CD4-positive, alpha-beta T cell treated with Interleukin-4 for 4 hours (primary cell): ENCODE data around the gene EPHA6.

Experiments
- DNase-seq: peaks from one replicate; pipeline ENCODE4 v3.0.0-alpha.2; 2020

The EPHA6 gene

DNA sequence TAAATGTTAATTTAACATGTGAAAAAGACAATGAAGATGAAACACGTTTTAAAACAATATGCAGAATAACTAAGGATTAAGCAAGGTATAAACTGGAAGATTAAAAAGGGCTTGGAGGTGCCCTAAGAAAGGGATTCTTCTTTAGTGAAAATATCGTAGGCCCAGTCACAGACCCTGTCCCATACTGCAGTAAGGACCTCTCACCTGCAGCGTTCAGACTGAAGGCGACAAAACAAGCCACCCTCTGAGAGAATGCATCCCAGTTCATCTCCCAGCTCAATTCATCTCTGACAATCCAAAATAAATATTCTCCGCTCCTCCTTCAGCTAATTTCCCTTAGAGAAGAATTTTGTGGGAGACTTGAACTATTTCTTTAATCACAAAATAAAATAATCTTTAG is 847.9 kb downstream of the EPHA6 start:
- DNase-seq = no peak

DNA sequence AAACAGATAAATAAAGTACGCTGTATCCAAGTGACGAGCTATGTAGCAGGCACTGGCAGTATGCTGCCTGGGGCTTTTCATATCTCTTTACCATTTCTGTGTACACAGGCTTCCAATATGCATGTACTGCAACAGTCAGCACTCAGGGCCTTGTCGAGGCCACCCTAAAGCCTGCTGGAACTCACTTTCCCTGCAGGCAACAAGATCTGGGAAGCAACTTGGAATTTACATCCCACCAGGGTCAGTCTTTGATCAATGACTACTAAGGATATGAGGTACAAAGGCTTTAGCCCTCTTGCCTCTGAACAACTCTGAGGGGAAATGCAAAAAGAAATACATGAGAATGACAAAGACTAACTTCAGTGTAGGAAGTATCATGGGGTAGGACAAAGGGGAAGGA is 848.4 kb downstream of the EPHA6 start:
- no peak for DNase-seq

DNA sequence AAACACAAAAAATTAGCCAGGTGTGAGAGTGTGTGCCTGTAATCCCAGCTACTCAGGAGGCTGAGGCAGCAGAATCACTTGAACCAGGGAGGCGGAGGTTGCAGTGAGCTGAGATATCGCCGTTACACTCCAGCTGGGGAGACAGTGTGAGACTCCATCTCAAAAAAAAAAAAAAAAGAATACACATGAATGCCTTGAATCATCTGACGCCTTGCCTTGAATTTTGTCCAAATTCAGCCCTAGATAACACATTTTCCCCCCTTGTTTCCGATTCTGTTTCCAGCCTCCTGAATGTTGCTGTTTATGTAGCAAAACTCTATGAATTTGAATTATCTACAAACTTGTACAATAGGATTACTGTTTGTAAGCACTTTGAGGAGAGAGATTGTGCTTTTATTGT is 851.5 kb downstream of the EPHA6 start:
- DNase-seq = no peak

DNA sequence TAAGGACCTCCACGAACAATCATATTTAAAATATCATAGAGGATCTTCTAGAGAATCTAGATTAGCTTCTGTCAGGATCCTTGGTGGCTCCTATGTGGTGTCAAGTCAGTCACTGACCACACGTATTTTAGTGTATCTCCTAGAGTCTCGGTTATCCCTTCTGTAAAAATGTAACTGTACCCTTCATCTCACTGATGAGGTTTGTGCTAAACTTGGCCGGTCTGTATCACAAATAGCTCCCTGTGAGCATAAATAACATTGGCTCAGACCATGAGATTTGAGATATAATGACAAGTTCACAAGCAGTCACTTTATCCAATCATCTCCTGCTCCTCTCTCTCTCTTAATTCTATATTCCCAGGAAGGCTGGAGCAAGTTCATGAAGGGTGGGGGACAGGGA is 856.6 kb downstream of the EPHA6 start:
- DNase-seq = no peak

DNA sequence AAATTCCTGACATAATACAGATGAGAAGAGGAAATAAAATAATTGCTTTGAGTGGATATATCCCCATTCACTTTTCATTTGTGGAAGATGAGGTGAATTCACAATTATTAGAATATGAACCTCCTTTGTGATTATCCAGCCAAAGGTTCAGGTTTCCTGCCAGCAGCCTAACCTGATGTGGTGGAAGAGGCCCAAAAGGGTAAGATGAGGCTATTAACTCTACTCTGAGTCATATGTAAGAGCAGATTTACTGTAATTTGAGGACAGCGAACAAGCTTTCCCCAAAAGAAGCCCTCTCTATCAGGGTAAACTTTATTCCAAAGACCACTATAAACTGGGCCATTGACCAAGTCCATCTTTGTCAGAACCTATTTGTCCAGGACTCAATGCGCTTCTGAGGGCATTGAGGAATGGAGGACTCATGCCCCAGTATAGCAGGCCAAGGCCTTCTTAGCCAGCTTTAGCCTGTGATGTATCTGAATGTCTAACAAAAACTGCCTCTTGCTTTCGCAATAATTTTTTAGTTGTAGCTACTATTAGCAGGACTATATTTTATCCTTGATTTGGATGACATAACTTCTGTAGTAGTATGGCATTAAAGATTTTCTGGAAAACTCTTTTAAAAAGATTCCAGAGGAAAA is 859.1 kb downstream of the EPHA6 start:
- no peak for DNase-seq

DNA sequence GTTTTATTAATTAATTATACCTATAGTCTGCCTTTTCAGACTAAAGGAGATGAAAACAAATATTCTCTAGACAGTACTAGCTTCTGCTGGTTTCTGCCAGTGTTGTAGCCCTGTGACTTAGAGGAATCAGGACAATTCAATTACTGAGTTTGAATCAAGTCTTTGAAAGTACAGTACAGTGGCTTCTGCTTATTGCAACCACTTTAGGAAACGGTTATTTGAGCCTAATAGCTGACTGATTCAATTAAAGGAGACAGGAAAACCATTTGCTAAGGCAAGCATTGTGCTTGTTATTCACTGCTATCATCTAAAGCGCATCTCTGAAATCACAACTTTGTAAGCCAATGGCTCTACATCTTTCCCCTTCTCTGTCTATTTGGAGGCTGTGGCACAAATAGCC is 860.1 kb downstream of the EPHA6 start:
- DNase-seq = no peak

DNA sequence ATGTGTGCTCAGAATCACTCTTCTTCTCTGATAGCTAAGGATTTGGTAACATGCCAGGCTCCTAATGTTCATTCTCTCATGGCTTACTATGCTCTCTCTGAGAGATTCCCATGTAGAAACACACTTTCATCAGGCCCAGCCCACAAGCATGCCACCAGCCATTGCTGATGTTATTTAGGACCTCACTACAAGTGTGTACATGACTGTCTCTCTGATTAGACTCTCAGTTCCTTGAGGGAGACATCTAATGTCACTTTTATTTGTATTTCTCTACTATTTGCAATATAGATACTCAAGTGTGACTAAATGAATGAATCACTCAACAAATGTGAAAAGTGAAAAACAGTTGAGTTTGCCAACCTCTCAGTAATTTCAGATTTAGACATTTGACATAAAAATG is 865.8 kb downstream of the EPHA6 start:
- no peak for DNase-seq

DNA sequence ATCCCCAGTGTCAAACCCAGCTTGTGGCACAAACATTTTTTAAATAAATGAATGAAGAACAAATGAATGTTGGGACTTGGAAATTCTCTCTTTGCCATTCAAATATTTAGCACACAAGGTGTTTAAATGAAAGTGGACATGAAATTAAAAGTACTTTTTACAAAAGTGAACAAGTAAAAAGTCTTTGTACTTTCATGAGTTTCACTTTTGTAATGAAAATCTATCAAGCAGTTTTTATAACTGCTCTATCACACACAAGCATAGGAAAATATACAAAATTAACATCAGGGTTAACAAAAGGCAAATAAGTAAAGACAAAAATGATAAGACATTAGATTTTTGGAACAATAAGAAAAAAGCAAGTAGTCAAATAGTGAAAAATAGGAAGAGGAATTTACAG is 866.3 kb downstream of the EPHA6 start:
- no peak for DNase-seq

DNA sequence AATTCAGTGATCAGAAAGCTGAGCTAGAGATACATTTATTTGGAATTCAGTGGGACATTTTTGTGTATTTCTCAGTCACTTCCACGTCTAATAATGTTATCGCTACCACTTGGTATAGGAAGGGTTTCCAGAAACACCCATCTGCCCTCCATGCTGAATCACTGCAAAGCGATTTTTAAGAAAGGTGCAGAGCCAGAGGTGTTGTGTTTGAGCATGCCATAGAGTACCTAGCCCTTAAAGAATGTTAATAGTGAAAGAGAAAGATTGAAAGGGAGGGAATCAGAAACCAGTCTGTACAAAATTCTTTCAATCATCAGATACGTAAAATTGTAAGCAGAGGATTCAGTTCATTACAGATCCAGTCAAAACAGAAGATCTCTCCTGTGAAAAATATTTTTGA is 870.1 kb downstream of the EPHA6 start:
- DNase-seq = no peak

DNA sequence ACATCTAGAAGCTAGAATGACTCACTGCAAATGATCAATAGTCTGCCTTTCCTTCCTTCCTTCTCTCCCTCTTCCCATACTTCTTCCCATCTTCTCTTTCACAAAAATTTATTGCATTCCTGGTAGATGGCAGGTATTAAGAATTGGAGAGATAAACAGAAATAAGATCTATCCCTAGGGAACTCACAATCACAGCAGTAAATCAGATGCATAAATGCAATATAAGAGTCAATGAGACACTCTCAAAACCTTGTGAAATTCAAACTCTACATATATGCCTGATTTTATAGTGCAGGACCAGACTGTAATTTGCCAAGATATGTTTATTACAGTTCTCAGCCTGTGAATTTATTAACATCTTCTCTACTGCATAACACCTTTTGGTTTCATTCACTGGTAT is 871.9 kb downstream of the EPHA6 start:
- no peak for DNase-seq

DNA sequence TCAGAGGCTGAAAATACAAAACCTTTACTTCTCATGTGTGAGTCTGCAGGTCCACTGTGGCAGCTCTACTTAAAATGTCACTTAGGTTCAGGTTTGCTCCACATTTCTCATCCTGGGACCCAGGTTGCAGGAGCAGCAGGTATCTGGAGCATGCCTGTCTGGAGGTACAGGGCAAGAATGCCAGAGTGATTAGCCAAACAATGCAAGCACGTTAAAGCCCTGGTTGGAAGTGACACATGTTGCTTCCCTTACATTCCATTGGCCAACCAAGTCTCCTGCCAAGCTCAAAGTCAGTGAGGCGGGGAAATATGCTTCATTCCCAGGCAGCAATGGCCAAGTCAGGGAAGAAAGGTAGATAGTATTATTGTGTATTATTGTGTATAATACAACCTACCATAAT is 873.3 kb downstream of the EPHA6 start:
- DNase-seq = no peak

DNA sequence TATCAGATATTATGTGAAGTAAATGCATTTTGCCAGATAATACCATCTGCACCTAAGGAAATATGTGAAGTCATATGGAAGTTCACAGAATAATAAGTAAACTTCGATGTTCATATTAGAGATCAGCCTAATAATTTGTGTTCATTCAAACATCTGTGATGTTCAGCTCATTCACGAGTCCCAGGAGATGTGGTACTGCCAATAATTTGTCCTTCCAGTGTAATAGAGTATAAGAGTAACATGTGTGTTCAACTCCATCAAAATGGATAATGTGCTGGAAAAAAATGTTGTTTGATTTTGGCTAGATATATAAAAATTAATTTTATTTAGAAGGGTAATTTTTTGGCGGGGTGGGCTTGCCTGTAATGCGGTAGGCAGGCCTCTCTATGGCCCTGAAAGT is 874.7 kb downstream of the EPHA6 start:
- no peak for DNase-seq

DNA sequence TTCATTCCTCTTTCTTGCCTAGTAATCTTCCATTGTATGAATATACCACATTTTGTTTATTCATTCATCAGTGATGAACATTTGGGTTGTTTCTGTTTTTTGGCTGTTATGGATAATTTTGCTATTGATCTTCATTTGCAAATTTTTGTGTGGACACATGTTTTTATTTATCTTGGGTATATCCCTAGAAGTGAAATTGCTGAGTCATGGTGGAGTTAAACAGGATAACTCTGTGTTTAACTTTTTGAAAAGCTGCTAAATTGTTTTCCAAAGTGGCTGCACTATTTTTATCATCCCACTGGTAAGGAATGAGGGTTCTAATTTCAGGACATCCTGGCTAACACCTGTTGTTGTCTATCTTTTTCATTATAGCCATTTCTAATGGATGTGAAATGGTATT is 875.6 kb downstream of the EPHA6 start:
- no peak for DNase-seq

DNA sequence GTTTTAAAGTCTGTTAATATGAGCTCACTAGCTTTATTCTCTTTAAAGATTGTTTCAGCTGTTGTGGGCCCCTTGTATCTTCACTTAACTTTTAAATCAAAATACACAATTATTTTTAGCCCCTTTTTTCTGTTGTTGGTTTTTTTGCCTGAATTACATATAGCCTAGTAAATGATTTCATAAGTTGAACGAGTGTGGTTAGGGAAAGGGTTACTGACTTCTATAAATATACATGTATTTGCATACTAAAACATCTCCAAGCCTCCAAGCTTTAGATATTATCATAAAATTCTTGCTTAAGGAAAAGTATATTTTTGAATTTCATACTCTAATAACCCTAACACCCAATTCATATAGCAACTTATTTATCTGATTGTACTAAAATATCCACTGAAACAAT is 877.0 kb downstream of the EPHA6 start:
- no peak for DNase-seq

DNA sequence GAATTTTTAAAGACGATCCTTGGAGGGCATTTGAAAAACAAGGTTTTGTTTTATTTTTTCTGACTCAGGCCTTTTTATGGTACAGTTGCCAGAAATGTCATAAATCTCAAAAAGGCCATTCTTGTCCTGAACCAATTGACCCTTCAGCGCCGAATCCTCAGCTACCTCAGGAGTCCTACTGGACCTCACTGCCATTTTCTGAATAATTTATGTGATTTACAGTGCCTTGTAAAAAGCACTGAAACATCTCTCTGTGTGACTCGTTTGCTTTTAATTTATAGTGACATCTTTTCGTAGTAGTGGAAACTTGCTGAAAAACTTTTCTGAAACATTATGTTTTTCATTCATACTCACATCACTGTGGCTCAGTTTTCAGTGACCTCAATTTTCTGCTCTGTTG is 878.0 kb downstream of the EPHA6 start:
- no peak for DNase-seq

DNA sequence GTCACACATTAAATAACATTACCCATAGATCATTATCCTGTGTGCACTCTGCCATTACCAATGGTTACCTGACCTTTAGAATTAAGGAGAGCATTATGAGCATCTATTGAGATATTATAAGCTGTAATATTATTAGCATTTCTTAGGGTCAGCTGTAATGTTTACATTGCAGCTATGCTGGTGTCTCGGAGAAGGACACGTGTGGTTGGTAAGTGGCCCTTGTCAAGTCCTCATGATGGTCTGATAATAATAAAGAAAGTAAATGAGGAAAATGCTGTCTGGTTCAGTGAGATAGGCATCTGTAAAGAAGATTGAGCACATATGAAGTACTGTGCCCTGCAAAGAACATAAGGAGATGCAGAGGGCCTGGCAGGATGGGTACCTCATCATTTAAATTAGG is 878.4 kb downstream of the EPHA6 start:
- DNase-seq = no peak

DNA sequence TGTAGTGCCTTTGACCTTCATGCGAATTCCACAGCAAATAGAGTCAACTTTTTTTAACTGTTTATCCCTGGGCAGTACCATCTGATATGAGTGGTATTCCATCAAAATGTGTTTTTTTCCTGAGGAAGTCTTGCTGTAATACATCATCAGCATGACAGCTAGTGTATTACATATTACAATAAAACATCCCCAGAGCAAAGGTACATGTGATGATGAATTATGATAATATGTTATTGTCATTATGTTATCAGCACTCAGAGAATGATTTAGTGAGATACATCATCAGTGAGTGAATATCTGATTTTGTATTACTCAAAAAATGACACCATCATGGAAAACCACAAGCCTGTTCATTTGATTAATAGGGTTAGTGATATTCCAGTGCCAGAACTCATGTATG is 880.5 kb downstream of the EPHA6 start:
- DNase-seq = no peak

DNA sequence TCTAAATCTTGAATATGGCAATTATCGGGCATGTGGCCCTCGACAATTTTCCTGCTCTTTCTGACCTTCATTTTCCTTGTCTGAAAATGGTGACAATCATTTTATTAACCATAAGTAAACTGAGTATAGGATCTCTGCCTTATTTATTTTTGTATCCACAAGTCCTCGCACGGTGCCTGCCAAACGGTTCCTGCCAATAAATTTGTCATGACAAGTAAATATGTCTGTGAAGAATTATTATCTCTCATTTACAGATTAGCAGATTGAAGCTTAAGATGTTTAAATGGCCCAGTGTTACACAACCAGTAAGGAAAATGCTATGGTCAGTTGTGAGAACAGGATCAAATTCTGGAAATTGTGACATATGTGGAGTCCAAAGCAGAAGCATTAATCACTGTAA is 884.3 kb downstream of the EPHA6 start:
- no peak for DNase-seq

DNA sequence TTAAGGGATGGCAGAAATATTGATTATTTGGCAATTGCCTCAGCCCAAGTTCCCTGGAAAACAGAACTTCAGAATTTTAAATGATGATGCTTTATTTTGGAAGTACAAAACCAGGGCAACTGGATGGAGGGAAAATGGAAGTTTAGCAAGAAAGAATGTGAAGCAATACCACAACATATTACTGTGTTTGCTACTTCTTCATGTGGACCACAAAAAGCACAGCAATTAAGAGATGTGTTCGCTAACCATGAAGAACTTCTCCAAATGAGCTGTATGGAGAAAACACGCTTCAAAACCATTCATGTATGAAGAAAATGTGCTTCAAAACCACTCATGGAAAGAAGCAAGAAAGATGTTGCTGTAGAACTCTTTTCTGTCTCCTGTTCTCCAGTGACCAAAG is 885.5 kb downstream of the EPHA6 start:
- DNase-seq = no peak

DNA sequence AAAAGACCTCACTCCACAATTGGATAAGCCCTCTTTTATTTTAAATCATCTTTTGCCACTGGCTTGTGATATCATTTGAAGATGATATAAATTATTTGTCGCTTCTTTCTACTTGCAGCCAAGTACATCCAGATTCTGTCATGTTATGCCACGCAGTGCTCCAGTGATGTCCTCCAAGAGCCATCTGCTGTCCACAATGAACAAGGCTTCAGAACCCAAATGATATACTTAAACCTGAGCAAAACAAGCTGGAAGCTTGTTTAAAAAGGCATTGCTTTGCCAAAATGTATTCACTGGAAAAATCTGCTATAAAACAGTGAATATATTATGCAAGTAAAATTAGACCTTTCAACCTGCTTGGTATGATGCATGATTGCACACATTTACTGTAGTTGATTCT is 891.4 kb downstream of the EPHA6 start:
- DNase-seq = no peak

DNA sequence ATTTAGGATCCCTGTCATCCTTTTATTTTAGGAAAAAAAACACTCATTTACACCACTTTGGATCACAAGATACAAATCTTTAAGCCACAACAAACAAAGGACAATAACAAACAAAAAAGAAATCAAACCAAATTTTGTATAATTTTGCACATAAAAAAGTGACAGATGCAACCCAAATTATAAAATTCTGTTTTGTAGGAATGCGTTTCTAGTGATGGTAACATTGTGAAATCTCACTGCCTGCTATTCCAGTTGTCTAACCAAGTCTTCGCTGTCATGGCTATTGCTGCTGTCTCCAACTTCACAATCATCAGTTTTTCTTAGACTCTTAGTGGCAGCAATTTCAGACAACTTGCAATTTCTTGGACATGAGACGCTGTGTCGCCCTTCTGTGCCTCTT is 891.8 kb downstream of the EPHA6 start:
- DNase-seq = no peak

DNA sequence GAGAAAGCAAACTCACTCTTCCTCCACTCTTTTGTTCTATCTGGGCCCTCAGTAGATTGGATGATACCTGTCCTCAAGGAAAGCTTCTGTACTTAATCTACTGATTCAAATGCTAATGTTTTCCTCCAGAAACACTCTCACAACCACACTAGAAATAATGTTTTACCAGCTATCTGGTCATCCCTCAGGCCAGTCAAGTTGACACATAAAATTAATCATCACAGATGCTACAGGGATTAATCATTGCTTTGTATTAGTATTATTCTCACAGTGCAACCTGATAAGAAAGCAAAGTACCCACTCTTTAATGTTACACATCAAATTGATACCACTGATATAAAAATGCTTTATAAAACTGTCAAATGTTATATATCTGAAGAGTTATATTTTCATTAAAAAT is 897.3 kb downstream of the EPHA6 start:
- no peak for DNase-seq

DNA sequence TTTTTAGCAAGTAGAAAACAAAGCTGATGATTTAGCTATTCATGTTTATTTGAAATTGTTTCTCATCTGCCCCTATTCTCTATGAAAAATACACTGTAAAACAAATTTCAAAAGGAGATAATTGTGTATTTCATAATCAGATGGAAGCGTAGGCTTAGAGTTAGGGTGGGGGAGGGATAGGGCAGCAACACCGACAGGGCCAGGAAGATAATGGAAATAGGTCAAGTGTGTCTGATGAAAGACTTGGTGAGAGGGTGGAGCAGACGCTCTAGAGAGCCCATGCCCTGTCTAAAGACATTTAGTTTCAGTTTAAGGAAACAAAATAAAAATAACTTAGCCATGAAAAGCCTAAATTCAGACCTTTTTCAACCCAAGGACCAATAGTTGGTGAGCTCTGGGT is 898.5 kb downstream of the EPHA6 start:
- no peak for DNase-seq

DNA sequence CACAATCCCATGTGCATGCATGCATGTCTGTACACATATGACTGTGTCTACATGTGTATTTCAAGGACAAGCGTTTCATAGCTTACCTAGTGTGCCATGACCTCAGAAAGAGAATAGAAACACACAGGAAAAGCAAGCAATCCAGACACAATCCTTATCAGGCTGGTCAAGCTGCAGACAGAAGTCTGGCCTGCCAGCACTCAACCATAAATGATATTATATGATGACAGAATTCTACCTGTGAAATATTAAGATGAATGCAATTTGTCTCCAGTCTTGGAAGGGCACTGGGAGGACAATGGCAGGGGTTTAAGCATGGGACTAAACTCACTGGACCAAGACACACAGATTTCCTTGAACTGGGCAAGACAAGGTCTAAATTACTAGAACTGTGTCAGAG is 899.2 kb downstream of the EPHA6 start:
- DNase-seq = no peak

DNA sequence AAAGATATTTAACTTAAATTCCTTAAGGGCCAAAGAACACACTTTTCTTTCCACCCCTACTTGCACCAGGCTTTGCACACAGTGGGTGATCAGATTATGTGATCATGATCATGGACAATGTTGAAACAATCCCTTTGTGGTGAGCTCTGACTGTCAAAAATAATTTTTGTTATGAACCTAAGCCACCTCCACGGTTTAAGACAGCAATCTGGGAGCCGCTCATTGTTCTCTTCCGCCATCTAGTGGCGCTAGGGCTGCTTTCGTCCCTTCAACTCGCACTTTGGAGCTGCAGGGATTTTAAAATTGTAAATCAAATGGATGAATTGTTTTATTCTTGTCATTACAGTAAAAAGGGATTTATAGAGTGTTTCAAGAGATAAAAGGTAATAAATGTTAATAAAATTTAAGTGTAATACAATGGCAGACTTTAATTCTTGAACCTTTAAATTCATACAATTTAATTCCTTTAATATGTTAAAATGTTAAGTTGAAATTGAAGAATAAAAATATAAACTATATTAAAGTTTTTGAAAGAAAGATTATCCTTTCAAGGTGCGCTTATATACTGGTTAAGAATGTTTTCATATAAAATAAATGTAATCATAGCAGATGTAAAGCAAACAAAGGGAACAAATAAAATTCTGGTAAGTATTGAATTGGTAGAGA is 904.9 kb downstream of the EPHA6 start:
- DNase-seq = peak; percentile 70
